Measurements from ENCODE around the gene BMF.
"Not testable (repeated sequence)": the region's sequence is repeated elsewhere in the genome, so short reads cannot be mapped to it uniquely, and the experiment has no call there.

BMF gene

GRCh38 chr15:40108855-40109735 lies at the start of gene BMF:
Gene BMF (minus strand): TSS chr15:40108879. CDS start chr15:40106086, 2,793 bp downstream.
- Histone ChIP-seq H3K4me1 (ENCODE audit: low read length) (peaks cover 55% of the 10 kb centered on the region), H3K4me2 (ENCODE audit: low read length) (peak within 1 kb of the TSS; percentile 98)

GRCh38 chr15:40157778-40158447 lies 49.2 kb upstream of the BMF start:
- H3K9ac ChIP-seq (ENCODE audit: low read length) = no peak overlapping the region
- no peak overlapping the region for H3K4me2 ChIP-seq (ENCODE audit: low read length)
- H3K36me3 ChIP-seq (replicated peaks; ENCODE audit: low read depth, low read length) = peaks cover 12% of the 10 kb centered on the region
- peaks cover 9% of the 10 kb centered on the region for H4K20me1 ChIP-seq (ENCODE audit: insufficient read depth, low read length)
- no peak overlapping the region; the same call in 1 of the 2 replicates for H2AFZ ChIP-seq (ENCODE audit: low read depth, low read length)
- H3K9me3 ChIP-seq (ENCODE audit: insufficient read depth, low read length) = no peaks in the 10 kb centered on the region
- no peak overlapping the region for H3K4me3 ChIP-seq (ENCODE audit: low read length)
- TF ChIP-seq EZH2phosphoT487 (IDR thresholded peaks at IDR 0.05; ENCODE audit: low read depth) (no peak), CTCF (IDR thresholded peaks at IDR 0.05; ENCODE audit: low read depth, low read length) (no peak)
- H3K27me3 ChIP-seq (ENCODE audit: low read depth, low read length) = no peaks in the 10 kb centered on the region
- no peak overlapping the region for H3K27ac ChIP-seq (ENCODE audit: low read length)
- H3K4me1 ChIP-seq (ENCODE audit: low read length) = peaks cover 24% of the 10 kb centered on the region
- peaks cover 21% of the 10 kb centered on the region for H3K79me2 ChIP-seq (ENCODE audit: low read length)

More at GRCh38 chr15:40108855-40109735, at the start of gene BMF:
- H3K27me3 ChIP-seq (ENCODE audit: low read depth, low read length) = no peaks in the 10 kb centered on the region
- TF ChIP-seq CTCF (IDR thresholded peaks at IDR 0.05; ENCODE audit: low read depth, low read length) = peak; percentile 28
- TF ChIP-seq EZH2phosphoT487 (IDR thresholded peaks at IDR 0.05; ENCODE audit: low read depth) = no peak
- peak within 1 kb of the TSS; percentile 98 for H3K9ac ChIP-seq (ENCODE audit: low read length)
- H3K9me3 ChIP-seq (ENCODE audit: insufficient read depth, low read length) = no peaks in the 10 kb centered on the region
- peaks cover 37% of the 10 kb centered on the region for H3K79me2 ChIP-seq (ENCODE audit: low read length)
- no peaks in the 10 kb centered on the region for H4K20me1 ChIP-seq (ENCODE audit: insufficient read depth, low read length)
- H3K27ac ChIP-seq (ENCODE audit: low read length) = peak within 1 kb of the TSS; percentile 99
- H3K36me3 ChIP-seq (replicated peaks; ENCODE audit: low read depth, low read length) = peaks cover 12% of the 10 kb centered on the region
- peak within 1 kb of the TSS; percentile 86 for H3K4me3 ChIP-seq (ENCODE audit: low read length)
- peak within 1 kb of the TSS; percentile 80 for H2AFZ ChIP-seq (ENCODE audit: low read depth, low read length)

GRCh38 chr15:40155270-40155910 lies 46.7 kb upstream of the BMF start:
- no peaks in the 10 kb centered on the region for H3K36me3 ChIP-seq (replicated peaks; ENCODE audit: low read depth, low read length)
- peak overlapping the region; percentile 27; the same call in 1 of the 2 replicates for H3K4me2 ChIP-seq (ENCODE audit: low read length)
- no peak overlapping the region for H3K9ac ChIP-seq (ENCODE audit: low read length)
- peaks cover 15% of the 10 kb centered on the region for H3K4me1 ChIP-seq (ENCODE audit: low read length)
- H3K9me3 ChIP-seq (ENCODE audit: insufficient read depth, low read length) = no peaks in the 10 kb centered on the region
- no peaks in the 10 kb centered on the region for H3K79me2 ChIP-seq (ENCODE audit: low read length)
- no peaks in the 10 kb centered on the region for H4K20me1 ChIP-seq (ENCODE audit: insufficient read depth, low read length)
- H3K27me3 ChIP-seq (ENCODE audit: low read depth, low read length) = no peaks in the 10 kb centered on the region
- H2AFZ ChIP-seq (ENCODE audit: low read depth, low read length) = no peak overlapping the region
- no peak overlapping the region for H3K27ac ChIP-seq (ENCODE audit: low read length)
- no peak overlapping the region for H3K4me3 ChIP-seq (ENCODE audit: low read length)
- TF ChIP-seq CTCF (IDR thresholded peaks at IDR 0.05; ENCODE audit: low read depth, low read length) (no peak), EZH2phosphoT487 (IDR thresholded peaks at IDR 0.05; ENCODE audit: low read depth) (no peak)

GRCh38 chr15:40154821-40155220 lies 46.1 kb upstream of the BMF start:
- not testable (repeated sequence) for H3K27me3 ChIP-seq (ENCODE audit: low read depth, low read length); H3K79me2 ChIP-seq (ENCODE audit: low read length); H3K27ac ChIP-seq (ENCODE audit: low read length); H3K4me2 ChIP-seq (ENCODE audit: low read length); H2AFZ ChIP-seq (ENCODE audit: low read depth, low read length); H4K20me1 ChIP-seq (ENCODE audit: insufficient read depth, low read length); H3K4me3 ChIP-seq (ENCODE audit: low read length); H3K36me3 ChIP-seq (replicated peaks; ENCODE audit: low read depth, low read length); H3K9ac ChIP-seq (ENCODE audit: low read length); H3K9me3 ChIP-seq (ENCODE audit: insufficient read depth, low read length)
- peaks cover 11% of the 10 kb centered on the region for H3K4me1 ChIP-seq (ENCODE audit: low read length)
